Non-pigmented ciliary epithelial cell (primary cell): ENCODE measurements around the gene ZNF445.
"Not testable (repeated sequence)": the region's sequence is repeated elsewhere in the genome, so short reads cannot be mapped to it uniquely, and the experiment has no call there.

ENCODE experiments used
- DNase-seq: peaks from one replicate; pipeline ENCODE4 v3.0.0-alpha.2; 2010; ENCODE audit warnings: low read depth

The ZNF445 gene

GRCh38 chr3:44398853-44399252 lies 78.6 kb downstream of the ZNF445 start:
- no peak for DNase-seq

GRCh38 chr3:44398271-44398670 lies 79.2 kb downstream of the ZNF445 start:
- not testable (repeated sequence) for DNase-seq

DNA sequence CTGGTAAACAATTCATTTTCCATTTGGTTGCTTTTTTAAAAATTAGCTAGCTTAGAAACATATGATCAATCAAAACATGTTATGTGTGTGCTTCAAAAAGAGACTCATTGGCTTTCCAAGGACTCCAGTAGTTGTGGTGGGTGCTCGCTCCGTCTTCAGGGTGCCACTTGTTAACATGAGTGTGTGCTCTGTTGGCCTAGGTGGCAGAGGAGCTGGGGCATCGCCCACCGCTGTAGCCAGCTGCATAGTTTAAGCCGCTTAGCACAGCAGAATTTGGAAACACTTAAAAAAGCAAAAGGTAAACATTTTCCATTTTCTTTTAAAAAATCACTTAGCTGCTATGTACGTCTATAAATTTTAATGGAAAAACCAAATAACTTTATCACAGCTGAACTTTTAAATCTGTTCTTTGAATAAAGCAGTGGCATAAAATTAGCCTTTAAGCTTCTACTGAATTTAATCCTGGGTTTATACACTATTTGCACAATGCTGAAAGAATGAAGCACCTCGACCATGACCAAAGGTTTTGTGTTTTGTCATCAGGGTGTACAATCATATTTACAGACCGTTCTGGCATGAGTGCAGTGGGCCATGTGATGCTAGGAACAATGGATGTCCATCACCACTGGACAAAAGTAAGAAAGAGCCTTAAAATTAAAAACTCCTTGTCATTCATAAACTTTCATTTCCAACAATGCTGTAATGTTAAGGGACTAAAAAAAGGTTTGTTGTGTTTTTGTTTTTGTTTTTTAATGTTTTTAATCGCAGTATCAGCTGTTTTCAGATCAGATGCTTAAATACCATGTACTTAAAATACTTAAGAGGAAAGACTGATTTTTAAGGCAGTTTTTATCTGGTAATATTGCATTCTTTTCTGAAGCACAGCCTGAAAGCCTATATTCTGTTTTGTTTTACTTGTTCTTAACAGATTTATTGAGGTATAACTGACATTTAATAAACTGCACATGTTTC lies 81.0 kb downstream of the ZNF445 start:
- no peak for DNase-seq

GRCh38 chr3:44395714-44396113 lies 81.8 kb downstream of the ZNF445 start:
- no peak for DNase-seq

DNA sequence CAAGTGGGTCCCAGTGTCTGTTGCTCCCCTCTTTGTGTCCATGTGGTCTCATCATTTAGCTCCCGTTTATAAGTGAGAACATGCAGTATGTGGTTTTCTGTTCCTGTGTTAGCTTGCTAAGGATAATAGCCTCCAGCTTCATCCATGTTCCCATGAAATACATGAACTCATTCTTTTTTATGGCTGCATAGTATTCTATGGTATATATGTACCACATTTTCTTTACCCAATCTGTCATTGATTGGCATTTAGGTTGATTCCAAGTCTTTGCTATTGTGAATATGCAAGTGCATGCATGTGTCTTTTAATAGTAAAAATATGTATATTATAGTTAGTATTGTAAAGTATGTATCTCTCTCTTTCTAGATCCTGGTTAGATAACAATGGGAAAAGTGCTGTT lies 85.0 kb downstream of the ZNF445 start:
- DNase-seq, result no peak

GRCh38 chr3:44387404-44387803 lies 90.1 kb downstream of the ZNF445 start:
- DNase-seq, result no peak
